Retinal pigment epithelial cell (primary cell): ENCODE data around the gene DICER1.

Experiments
- DNase-seq: peaks from one replicate; pipeline ENCODE4 v3.0.0-alpha.2; 2010; ENCODE audit warnings: low read depth
- H3K4me3 ChIP-seq: 2 replicates; pipeline ENCODE4 v1.5.1; 2011; ENCODE audit warnings: mild to moderate bottlenecking, low read length, control low read depth, moderate library complexity
- CTCF ChIP-seq: conservative IDR thresholded peaks from 2 replicates; pipeline ENCODE4 v1.5.1; 2011; ENCODE audit warnings: low read depth, low read length, control low read depth, inconsistent platforms

Gene DICER1

GRCh38 chr14:95043314-95043713 lies 114.0 kb downstream of the DICER1 start:
- no peak for DNase-seq
- no peak overlapping the region for H3K4me3 ChIP-seq
- TF ChIP-seq CTCF = no peak

GRCh38 chr14:95041477-95042020 lies 115.8 kb downstream of the DICER1 start:
- H3K4me3 ChIP-seq = no peak overlapping the region
- DNase-seq = no peak
- TF ChIP-seq CTCF = no peak

GRCh38 chr14:95040708-95041476 lies 116.4 kb downstream of the DICER1 start:
- no peak for DNase-seq
- TF ChIP-seq CTCF = no peak
- H3K4me3 ChIP-seq = no peak overlapping the region

- DNase-seq = no peak
- H3K4me3 ChIP-seq = no peak overlapping the region
- TF ChIP-seq CTCF = no peak
These were observed 117.4 kb downstream of the DICER1 start for GRCh38 chr14:95039993-95040348.

- H3K4me3 ChIP-seq = no peak overlapping the region
- no peak for DNase-seq
- TF ChIP-seq CTCF = no peak
These were observed 117.9 kb downstream of the DICER1 start for GRCh38 chr14:95039259-95039992.

- H3K4me3 ChIP-seq = no peak overlapping the region
- TF ChIP-seq CTCF = no peak
- no peak for DNase-seq
These were observed 118.6 kb downstream of the DICER1 start for GRCh38 chr14:95038521-95039250.
